Stimulated activated CD4-positive, alpha-beta T cell treated with anti-CD3 and anti-CD28 coated beads, Interleukin-15, amount 100 ng/mL, for 24 hours (primary cell): Measurements from ENCODE around the gene ABCG2.

Source experiments
- DNase-seq: peaks from one replicate; pipeline ENCODE4 v3.0.0-alpha.2; 2020

Gene ABCG2

GRCh38 chr4:88062843-88063242 is 95.6 kb downstream of the ABCG2 start:
- no peak for DNase-seq

- DNase-seq: no peak
Observed at GRCh38 chr4:88062311-88062710, 96.1 kb downstream of the ABCG2 start.

- no peak for DNase-seq
Observed at GRCh38 chr4:88060431-88060830, 98.0 kb downstream of the ABCG2 start.

- DNase-seq: no peak
Observed at GRCh38 chr4:88059766-88060165, 98.7 kb downstream of the ABCG2 start.

GRCh38 chr4:88058295-88058694 is 100.1 kb downstream of the ABCG2 start:
- no peak for DNase-seq

- no peak for DNase-seq
Observed at GRCh38 chr4:88054901-88055300, 103.5 kb downstream of the ABCG2 start.

GRCh38 chr4:88054229-88054628 is 104.2 kb downstream of the ABCG2 start:
- no peak for DNase-seq

- no peak for DNase-seq
Observed at GRCh38 chr4:88045021-88045420, 113.4 kb downstream of the ABCG2 start.

- no peak for DNase-seq
Observed at GRCh38 chr4:88043586-88044340, 114.7 kb downstream of the ABCG2 start.

GRCh38 chr4:88043001-88043400 is 115.4 kb downstream of the ABCG2 start:
- no peak for DNase-seq

- DNase-seq: no peak
Observed at GRCh38 chr4:88041626-88042025, 116.8 kb downstream of the ABCG2 start.

- no peak for DNase-seq
Observed at GRCh38 chr4:88040707-88041106, 117.7 kb downstream of the ABCG2 start.
